GM12865 (cell line): Measurements from ENCODE around the gene ASAP3.

Experiments
- DNase-seq: peaks from one replicate; pipeline ENCODE4 v3.0.0; 2010; ENCODE audit warnings: low read depth
- H3K4me3 ChIP-seq: 2 replicates; pipeline ENCODE4 v1.5.1; 2011; ENCODE audit warnings: mild to moderate bottlenecking, low read depth, low read length, control low read depth
- TF ChIP-seq, protein P1 (sequence below): IDR thresholded peaks from 2 replicates; pipeline ENCODE4 v1.5.1; 2011; ENCODE audit warnings: low read length, control low read depth, low read depth, inconsistent platforms; ENCODE audit not compliant: insufficient read depth; ENCODE audit errors: missing control alignments

The ASAP3 gene

DNA sequence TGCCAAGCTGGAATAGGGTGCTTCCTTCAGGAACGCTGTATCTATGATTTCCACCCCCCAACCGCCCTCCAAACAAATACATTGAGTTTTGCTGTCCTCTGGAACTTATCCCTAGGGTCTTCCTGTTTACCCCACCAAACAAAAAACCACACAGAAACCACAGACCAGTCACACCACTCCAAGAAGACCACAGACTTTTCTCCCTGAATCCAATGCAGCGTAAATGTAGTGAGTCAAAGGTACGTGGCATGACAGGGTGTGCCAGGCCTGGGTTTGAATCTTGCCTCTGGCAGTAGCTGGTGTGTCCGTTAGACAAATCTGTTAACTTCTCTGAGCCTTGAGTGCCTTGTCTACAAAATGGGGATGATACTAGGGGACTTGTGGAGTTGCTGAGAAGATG, 27.8 kb downstream of the ASAP3 start:
- no peak for DNase-seq
- no peak overlapping the region for H3K4me3 ChIP-seq
- TF ChIP-seq, protein P1, sequence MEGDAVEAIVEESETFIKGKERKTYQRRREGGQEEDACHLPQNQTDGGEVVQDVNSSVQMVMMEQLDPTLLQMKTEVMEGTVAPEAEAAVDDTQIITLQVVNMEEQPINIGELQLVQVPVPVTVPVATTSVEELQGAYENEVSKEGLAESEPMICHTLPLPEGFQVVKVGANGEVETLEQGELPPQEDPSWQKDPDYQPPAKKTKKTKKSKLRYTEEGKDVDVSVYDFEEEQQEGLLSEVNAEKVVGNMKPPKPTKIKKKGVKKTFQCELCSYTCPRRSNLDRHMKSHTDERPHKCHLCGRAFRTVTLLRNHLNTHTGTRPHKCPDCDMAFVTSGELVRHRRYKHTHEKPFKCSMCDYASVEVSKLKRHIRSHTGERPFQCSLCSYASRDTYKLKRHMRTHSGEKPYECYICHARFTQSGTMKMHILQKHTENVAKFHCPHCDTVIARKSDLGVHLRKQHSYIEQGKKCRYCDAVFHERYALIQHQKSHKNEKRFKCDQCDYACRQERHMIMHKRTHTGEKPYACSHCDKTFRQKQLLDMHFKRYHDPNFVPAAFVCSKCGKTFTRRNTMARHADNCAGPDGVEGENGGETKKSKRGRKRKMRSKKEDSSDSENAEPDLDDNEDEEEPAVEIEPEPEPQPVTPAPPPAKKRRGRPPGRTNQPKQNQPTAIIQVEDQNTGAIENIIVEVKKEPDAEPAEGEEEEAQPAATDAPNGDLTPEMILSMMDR = no peak

DNA sequence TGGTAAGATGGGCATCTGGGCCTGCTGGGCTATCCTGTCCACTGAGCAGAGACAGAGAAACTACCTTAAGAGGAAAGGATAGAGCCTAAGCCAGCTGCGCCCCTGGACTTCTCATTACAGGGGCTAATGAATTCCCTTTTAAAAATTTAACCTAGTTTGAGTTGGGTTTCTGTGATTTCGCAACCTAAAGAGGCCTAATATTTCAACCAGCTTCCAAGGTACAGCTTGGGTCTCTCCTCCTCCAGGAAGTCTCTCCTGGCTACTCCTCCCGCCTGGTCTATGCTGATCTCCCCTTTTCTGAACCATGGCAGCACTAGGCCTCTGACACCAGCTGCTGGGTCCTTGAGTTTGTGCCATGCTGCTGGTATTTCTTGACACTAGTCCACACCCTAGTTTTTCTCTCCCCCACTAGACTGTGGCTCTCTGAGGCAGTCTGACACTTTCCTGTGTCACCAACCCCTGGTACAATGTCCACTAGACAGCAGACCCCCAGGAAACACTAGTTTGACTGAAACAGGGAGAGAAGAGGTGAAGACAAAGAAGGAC, 30.5 kb downstream of the ASAP3 start:
- TF ChIP-seq, protein P1 = no peak
- no peak overlapping the region for H3K4me3 ChIP-seq
- no peak for DNase-seq

DNA sequence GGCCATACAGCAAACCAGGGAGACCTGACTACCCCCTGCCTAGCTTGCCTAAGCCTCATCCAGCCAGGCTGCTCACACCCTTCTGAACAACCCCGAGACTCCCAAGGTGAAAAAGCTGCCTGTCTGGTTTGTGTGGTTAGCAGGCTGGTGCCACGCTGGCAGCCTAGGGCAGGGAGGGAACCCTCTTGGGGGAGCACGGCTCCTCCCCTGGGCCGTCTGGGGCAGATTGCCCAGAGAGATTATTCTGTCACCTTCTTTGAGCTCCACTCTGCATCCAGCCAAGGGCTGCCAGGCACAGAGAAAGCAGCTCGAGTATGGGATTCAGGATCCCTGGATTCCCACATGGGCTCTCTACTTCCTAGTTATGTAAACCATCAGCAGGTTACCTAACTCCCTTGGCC, 32.0 kb downstream of the ASAP3 start:
- no peak for DNase-seq
- TF ChIP-seq, protein P1 = no peak
- no peak overlapping the region for H3K4me3 ChIP-seq

DNA sequence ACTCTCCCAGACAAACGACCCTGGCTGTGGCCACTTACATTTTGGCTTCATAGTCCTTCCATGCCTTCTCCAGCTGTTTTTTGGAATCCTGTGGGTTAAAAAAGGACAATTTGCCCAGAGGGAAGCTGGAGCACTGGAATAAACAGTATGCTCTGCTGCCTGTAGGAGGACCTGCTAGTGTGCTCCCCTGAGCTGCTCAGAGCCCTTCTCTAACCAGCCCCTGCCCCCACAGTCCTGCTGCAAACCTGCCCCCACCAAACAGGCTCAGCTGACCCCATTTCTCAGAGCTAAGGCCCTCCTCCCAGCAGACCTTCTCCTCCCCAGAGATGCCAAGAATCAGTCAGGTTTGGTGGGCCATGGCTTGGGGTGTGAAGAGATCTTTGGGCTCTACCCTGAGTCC, 32.5 kb downstream of the ASAP3 start:
- DNase-seq = no peak
- TF ChIP-seq, protein P1 = no peak
- no peak overlapping the region for H3K4me3 ChIP-seq

DNA sequence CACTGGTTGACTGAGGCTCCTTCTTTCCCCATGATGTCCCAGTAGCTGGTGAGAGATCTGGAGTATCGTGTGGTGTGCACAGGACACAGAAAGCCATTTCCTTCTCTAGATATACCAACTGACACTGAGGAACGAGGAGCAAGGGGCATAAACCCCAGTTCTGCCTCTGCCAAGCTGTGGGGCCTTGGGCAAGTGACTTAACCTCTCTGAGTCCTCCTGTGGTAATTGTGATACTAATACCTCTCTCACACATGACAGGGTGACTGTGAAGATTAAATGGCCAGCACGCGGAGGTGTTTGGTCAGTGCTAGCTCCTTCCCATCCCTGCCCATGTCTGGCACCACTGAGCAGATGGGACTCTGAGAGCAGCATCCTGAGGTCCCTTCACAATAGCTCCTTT, 33.1 kb downstream of the ASAP3 start:
- no peak overlapping the region for H3K4me3 ChIP-seq
- no peak for DNase-seq
- TF ChIP-seq, protein P1 = no peak

DNA sequence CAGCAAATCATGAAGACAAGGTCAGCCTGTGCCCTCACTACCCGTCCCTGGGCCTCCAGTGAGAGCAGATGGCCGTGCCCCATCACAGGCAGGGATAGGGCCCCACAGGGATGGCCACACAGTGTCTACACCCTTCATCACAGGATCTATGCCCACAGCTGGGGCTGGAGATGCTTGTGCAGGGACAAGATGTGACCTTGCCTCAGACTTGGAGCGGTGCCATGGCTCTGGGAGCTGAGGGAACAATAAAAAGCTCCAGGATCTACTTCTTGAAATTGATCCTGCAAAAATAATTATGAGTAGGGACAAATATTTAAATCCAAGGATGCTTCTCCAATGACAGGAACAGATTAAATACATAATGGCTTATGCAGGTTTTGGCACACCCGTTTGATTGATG, 34.0 kb downstream of the ASAP3 start:
- DNase-seq = no peak
- TF ChIP-seq, protein P1 = no peak

DNA sequence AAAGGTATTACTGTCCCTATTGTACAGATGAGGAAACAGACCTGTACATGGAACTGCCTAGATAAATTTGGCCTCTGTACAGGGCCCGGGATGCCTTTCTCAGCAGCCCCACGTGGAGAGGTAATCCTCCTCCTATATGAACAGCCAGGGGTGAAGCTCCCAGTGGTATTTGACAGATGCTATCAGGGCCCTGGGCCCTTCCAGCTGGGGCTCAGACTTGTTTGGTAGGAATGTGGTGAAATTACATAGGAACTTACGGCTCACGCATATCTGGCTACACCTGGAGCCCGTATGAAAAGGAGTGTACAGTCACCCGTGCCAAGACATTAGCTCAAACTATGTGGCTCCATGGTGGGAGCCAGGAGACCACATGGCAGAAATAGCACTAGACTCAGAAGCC, 34.7 kb downstream of the ASAP3 start:
- H3K4me3 ChIP-seq = no peak overlapping the region
- TF ChIP-seq, protein P1 = no peak
- DNase-seq = no peak

More for the DNA sequence above, 34.0 kb downstream of the ASAP3 start:
- no peak overlapping the region for H3K4me3 ChIP-seq
